BE2C (cell line): Measurements from ENCODE around the gene AKR1C2.
"Not testable (repeated sequence)": the region's sequence is repeated elsewhere in the genome, so short reads cannot be mapped to it uniquely, and the experiment has no call there.

Source experiments
- DNase-seq: peaks from one replicate; pipeline ENCODE4 v3.0.0-alpha.2; 2020
- H3K27me3 ChIP-seq: fragments of 250-450 bp; sonication (Bioruptor Pico); 2 replicates; pipeline ENCODE4 v1.5.1; 2020; ENCODE audit warnings: mild to moderate bottlenecking
- H3K36me3 ChIP-seq: fragments of 250-450 bp; sonication (Bioruptor Pico); 2 replicates; pipeline ENCODE4 v1.5.1; 2020; ENCODE audit warnings: mild to moderate bottlenecking
- H3K4me1 ChIP-seq: fragments of 250-450 bp; sonication (Bioruptor Pico); 2 replicates; pipeline ENCODE4 v1.5.1; 2020
- H3K4me3 ChIP-seq: 2 replicates; pipeline ENCODE4 v1.5.1; 2011; ENCODE audit warnings: low read depth, low read length
- H3K9me3 ChIP-seq: fragments of 250-450 bp; sonication (Bioruptor Pico); 2 replicates; pipeline ENCODE4 v1.5.1; 2020
- CTCF ChIP-seq: IDR thresholded peaks from 2 replicates; pipeline ENCODE4 v1.5.1; 2012; ENCODE audit warnings: mild to moderate bottlenecking, low read depth, low read length

Gene AKR1C2

DNA sequence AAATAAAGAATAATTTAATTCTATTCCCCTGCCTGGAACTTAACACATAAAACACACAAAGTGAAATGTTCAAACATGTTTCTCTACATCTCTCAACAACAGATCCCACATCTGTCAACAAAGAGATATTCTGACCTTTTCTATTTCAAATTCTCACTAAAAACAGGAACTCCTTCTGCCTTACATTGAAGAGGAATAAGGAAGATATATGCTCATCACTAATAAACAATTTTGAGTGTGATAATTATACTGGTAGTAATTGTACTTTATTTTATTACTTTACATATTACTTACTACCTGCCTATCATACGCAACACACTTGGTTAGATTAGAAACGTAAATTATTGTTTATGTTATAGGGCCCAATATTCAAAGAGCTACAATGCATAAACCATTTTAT, 13.4 kb downstream of the AKR1C2 start:
- Histone ChIP-seq H3K4me3 (no peak overlapping the region), H3K36me3 (no peaks in the 10 kb centered on the region), H3K9me3 (no peaks in the 10 kb centered on the region), H3K4me1 (no peaks in the 10 kb centered on the region), H3K27me3 (no peaks in the 10 kb centered on the region)
- no peak for TF ChIP-seq CTCF
- DNase-seq: no peak

GRCh38 chr10:4988000-4988641, 15.5 kb downstream of the AKR1C2 start:
- DNase-seq: not testable (repeated sequence)

GRCh38 chr10:4984971-4985594, 18.6 kb downstream of the AKR1C2 start:
- no peaks in the 10 kb centered on the region for H3K27me3 ChIP-seq
- no peaks in the 10 kb centered on the region for H3K36me3 ChIP-seq
- no peak for TF ChIP-seq CTCF
- no peaks in the 10 kb centered on the region for H3K9me3 ChIP-seq
- H3K4me1 ChIP-seq: no peaks in the 10 kb centered on the region
- H3K4me3 ChIP-seq: no peak overlapping the region
- DNase-seq: no peak

More at GRCh38 chr10:4988000-4988641, 15.5 kb downstream of the AKR1C2 start:
- H3K27me3 ChIP-seq, H3K4me3 ChIP-seq, H3K9me3 ChIP-seq, H3K4me1 ChIP-seq, H3K36me3 ChIP-seq: not testable (repeated sequence)

DNA sequence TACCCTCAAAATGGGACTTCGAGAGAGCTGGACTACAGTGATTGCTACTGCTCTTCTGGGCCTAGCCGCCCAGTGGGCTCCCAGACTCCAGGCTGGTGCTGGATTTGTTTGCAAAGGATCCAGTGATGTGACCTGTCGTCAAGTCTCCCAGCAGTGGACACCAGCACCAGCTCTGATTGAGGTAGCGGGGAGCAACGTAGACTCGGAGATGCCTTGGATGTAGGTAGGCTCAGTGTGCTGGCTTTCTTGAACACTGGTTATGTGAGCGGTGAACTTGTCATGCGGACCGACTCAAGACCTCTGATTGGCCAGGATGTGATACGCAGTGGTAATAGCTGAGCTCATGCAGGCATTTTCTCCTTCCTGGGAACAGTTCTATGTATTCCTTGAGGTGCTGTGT, 19.4 kb downstream of the AKR1C2 start:
- no peak for DNase-seq

DNA sequence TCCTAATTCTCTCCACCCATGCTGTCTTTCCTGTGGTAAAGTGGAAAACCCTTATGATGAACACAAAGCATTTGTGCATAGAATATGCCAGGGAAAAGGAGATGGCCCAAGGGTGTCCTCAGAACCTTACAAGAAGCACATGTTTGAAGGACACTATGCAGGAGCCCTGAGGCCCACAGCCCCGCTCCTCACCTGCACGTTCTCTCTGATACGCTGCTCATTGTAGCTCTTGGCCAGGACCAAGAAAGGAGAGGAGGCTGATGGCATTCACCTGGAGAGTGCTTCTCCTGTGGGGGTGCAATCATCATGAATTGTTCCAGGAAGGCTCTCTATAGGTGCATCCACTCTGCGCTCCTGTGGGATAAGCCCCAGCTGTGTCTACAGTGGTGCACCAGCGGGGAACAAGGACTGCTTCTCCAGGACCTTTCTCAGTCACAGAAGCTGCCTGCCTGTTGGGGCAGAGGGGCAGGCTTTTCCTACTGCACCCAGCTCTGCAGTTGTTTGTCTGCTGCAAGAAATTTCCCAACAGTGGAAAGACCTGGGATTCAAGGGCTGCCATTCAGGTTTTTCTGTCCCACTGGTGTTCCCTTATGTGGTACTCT, 19.9 kb downstream of the AKR1C2 start:
- no peak for DNase-seq
- no peak for TF ChIP-seq CTCF
- no peaks in the 10 kb centered on the region for H3K4me1 ChIP-seq
- no peaks in the 10 kb centered on the region for H3K36me3 ChIP-seq
- no peaks in the 10 kb centered on the region for H3K9me3 ChIP-seq
- no peak overlapping the region for H3K4me3 ChIP-seq
- no peaks in the 10 kb centered on the region for H3K27me3 ChIP-seq

More for the DNA sequence above, 19.4 kb downstream of the AKR1C2 start:
- H3K4me1 ChIP-seq: no peaks in the 10 kb centered on the region
- H3K36me3 ChIP-seq: no peaks in the 10 kb centered on the region
- H3K9me3 ChIP-seq: no peaks in the 10 kb centered on the region
- no peaks in the 10 kb centered on the region for H3K27me3 ChIP-seq
- no peak overlapping the region for H3K4me3 ChIP-seq
- no peak for TF ChIP-seq CTCF

GRCh38 chr10:4982764-4983226, 20.9 kb downstream of the AKR1C2 start:
- H3K27me3 ChIP-seq: no peaks in the 10 kb centered on the region
- no peaks in the 10 kb centered on the region for H3K36me3 ChIP-seq
- H3K4me1 ChIP-seq: no peaks in the 10 kb centered on the region
- no peak for DNase-seq
- no peaks in the 10 kb centered on the region for H3K9me3 ChIP-seq
- no peak for TF ChIP-seq CTCF
- H3K4me3 ChIP-seq: no peak overlapping the region
